GM19099 (cell line): ENCODE results near the gene EHBP1L1.

Experiments
- POLR2A ChIP-seq: IDR thresholded peaks from 3 replicates; pipeline ENCODE4 v1.6.1; 2011; ENCODE audit warnings: low read depth; ENCODE audit not compliant: insufficient read length; ENCODE audit errors: extremely low read depth

EHBP1L1 gene

DNA sequence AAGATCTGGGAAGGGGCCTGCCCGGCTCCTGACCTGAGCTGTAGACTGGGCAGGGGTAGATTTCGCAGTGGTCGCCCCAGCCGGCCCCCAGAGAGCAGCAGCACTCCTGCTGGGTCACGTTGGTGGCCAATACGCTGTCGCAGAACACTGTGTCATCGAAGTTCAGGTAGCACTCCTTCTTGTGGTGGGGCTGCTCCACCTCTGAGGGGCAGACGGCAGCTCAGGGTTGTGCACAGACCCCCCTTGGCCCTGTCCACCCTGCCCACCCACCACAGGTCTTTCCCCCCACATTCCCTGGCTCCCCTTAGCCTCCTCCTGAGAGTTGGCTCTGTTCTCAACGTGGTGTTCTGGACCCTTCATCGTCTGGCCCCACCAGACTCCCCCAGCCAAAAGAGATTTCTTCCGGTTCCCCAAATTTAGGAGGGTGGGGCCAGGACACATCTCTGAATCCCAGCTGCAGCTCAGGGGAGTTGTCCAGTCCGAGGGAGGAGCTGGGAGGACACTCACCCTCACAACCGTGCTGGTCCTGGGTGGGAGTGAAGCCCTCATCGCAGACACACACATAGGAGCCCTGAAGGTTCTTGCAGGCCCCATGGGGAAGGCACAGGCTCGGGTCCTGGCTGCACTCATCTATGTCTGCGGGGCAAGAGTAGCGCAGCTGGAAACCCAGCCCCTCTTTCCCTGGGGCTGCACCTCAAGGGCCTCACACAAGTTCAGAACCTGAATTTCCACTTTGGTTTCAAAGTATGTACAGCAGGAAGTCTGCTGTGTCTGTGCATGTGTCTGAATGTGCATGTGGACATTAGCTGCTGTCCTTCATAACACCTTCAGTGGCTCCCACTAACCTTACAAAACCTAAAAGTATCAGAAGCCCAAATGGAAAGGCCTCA, 34.5 kb upstream of the EHBP1L1 start:
- TF ChIP-seq POLR2A: no peak

DNA sequence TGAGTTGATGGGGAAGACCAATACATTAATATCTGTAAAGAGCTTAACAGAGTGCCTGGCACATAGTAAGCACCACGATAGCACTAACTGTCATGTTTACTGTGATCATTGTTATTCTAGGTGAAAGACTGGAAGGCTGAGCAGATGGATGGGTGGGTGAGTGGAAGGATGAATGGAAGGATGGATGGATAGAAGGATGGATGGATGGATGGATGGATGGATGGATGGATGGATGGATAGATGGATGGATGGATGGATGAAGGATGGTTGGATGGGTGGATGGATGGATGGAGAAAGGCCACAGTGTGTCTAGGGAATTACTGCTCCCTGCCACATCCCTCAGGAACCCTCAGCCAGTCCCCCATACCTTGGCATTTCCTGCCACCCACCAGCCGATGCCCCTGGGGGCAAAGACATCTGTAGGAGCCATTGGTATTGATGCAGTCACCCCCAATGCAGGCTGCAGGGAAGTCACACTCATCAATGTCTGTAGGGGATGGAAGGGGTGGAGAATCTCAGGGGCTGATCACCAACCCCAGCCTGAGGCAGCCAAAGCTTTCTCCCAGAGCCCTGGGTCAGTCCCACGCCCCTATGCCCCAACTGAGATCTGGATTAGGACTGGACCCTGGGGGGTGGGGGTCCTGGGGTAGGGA, 33.0 kb upstream of the EHBP1L1 start:
- no peak for TF ChIP-seq POLR2A

DNA sequence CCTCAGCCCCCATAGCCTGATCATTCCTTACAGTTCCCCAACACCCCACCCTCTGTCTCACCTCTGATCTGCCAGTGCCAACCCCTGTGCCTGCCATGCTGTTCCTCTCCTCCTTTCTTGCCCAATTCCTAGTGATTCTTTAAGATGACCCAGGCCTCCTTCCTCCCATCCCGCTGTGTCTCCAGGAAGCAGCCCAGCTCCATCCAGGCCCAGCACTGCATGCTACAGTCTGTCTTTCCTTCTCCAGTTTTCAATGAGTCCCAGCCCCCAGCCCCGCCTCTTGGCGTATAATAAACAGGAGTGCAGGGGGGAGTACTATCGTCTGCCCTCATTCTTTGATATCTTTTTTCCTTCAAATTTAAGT, 30.0 kb upstream of the EHBP1L1 start:
- TF ChIP-seq POLR2A: no peak

DNA sequence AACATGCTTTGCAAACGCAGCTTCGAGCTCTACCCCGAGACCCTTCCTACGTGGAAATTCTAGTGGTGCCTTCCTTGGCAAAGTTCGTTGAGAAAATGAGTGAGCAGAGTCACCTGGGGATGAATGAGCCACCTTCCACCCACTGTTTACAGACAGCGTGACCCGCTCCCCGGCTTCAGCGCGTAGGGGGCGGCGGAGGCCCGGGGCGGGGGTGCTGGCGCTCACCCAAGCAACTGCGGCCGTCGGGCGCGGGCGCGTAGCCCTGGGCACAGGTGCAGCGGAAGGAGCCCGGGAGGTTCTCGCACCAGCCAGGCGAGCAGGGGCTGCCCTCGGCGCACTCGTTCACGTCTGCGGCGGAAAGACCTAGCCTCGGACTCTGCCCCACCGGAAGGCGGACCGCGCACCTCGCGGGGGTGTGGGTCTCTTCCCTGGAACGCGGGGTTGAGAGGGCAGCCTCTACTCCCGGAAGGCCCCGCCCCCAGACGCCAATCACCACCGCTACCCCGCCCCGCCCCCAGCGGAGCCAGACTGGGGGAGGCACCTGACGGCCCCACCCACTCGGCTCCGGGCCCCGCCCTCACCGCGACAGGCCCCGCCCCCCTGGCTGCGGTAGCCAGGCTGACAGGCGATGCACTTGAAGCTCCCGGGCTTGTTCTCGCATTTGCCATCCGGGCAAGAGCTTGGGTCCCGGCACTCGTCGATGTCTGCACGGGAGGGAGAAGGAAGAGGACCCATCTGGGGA, 29.5 kb upstream of the EHBP1L1 start:
- TF ChIP-seq POLR2A: peak; percentile 45

DNA sequence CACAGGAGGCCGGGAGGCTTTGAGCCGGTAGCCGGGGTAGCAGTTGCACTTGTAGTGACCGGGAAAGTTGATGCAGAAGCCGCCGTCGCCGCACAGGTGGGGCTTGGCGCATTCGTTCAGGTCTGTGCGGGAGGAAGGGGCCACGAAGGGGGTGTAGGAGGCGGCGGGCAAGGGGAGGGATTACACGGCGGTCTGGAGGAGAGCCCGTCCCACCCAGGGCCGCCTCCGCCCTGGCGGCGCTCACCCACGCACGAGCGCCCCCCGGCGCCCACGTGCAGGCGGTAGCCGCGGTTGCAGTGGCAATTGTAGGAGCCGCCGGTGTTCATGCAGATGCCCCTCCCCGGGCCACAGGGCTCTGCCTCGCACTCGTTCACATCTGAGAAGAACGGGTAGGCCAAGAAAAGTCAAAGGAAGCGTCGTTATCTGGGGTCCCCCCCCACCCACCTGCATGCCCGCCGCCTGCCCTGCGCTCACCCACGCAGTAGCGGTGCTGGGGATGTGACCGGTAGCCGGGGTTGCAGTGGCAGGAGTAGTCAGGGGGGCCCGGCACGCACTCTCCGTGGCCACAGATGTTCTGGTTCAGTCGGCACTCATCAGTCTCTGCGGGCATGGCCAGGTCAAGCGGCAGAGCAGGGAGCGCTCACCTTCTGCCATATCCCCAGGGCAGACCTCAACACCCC, 28.3 kb upstream of the EHBP1L1 start:
- TF ChIP-seq POLR2A: no peak

DNA sequence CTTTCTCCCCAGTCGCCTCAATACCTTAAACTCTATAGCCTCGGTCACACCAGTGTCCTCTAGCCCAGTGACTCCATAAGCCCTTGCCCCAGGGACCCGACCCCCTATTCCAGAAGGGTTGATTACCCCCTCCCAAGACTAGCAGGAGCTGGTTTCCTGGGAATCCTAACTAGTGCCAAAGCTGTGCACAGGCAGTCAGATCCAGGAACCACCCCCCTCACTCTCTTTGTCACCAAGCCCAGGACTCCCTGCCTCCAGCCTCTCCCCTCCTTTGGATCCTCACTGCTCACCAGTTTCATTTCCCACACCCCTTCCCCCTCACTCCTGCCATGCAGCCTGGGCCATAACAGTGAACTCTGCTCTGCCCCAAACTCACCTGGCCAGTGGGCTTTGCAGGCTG, 27.5 kb upstream of the EHBP1L1 start:
- TF ChIP-seq POLR2A: no peak

DNA sequence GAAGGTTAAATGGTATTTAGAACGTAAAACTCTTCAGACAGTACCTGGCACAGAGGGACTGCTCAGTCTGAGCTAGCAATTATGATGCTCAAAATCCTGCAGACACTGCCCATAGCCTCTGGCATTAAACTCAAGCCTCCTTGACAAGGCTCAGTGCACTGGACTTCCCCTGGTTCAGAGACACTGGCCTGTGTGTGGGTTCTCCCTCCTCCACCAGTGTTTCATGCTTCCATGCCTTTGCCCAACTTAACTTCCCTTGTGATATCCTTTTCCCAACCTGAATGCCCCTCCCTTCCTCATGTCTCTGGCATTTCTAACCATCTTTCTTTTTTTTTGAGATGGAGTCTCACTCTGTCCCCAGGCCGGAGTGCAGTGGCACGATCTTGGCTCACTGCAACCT, 26.8 kb upstream of the EHBP1L1 start:
- TF ChIP-seq POLR2A: no peak

DNA sequence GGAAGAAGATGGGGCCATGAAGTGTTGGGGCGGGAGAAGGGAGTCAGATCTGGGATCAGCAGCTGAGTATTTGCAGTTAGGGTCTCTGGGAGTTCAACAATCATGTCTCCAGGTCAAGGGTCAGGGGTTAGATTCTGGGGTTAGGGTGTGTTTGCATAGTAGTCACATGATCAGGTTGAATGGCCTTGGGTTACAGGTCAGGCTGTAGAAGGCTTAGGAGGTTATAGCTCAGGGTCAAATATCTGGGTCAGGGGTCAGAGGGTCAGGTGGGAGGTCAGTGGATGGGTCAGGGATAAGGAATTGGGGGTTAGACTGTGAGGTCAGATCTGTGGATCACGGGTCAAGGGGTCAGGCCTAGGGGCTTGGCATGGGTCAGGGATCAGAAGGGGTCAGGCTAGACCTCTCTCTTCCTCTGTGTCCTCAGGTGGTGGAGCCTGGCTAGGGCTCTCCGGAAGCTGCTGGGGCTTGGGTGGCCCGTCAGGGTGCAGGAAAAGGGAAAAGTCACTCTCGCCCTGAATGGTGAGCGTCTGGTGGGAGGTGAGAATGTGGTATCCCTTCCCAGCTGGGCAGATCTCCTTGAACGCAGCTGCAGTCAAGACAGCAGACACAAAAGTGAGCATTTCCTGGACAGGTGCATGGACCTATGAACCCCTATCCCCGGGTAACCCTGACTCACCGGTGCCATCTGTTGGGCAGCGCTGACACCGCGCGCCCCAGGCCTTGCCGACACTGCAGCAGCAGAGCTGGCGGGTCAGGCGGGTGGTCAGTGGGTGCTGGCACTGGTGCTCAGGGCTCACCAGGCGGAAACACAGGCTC, 24.1 kb upstream of the EHBP1L1 start:
- TF ChIP-seq POLR2A: no peak

DNA sequence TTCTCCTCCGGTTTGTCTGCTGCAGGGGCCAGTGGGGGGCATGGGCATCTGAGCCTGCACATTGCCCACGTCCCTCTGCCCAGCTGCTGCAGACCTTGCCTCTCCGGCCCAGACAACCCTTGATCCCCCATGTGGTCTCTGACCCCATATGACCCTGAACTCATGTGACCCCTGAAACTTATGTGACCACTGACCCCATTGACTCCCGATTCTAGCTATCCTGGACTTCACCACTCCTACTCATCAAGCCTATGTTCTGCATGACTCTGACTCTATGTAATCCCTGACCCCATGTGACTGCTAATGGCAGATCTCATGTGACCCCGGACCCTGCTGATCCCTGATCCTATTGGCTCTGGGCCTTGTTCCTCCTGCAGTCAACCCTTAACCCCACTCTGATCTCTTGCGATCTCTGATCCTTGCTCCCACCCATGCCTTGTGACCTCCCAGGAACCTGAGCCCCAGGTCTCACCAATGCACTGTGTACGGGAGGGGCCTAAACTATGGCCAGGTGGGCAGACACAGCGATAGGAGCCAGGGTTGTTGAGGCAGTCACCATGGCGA, 23.4 kb upstream of the EHBP1L1 start:
- TF ChIP-seq POLR2A: no peak

DNA sequence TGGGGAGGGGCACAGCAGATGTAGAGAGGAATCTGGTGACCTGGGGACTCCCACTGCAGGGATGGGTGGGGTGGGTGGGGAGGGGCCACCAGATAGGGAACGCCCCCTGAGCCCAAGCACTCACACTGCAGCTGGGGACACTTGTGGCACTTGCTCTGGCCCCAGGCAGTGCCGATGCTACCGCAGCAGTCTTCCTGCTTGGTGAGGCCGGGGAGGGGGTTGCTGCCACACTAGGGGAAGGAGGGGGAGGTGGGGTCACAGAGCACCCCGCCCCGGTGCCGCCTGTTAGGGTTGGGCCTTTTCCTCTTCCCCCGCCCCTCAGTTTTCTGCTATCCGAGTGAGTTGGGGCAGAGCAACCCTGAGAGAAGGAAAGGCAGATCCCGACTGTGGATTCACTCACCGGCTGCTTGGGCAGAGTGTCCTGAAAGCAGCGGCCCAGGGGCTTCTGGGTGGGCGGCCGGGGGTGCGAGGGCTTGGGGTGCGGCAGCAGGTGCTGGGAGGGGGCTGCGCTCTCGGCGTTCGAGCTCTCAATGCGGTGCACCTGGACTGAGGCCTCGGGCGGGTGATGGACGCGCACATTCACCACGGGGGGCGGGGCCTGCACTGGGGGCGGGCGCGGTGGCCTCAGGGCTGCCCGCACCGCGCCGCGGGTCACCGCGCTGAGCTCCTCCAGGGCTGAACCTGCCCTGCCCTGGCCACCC, 22.4 kb upstream of the EHBP1L1 start:
- no peak for TF ChIP-seq POLR2A

DNA sequence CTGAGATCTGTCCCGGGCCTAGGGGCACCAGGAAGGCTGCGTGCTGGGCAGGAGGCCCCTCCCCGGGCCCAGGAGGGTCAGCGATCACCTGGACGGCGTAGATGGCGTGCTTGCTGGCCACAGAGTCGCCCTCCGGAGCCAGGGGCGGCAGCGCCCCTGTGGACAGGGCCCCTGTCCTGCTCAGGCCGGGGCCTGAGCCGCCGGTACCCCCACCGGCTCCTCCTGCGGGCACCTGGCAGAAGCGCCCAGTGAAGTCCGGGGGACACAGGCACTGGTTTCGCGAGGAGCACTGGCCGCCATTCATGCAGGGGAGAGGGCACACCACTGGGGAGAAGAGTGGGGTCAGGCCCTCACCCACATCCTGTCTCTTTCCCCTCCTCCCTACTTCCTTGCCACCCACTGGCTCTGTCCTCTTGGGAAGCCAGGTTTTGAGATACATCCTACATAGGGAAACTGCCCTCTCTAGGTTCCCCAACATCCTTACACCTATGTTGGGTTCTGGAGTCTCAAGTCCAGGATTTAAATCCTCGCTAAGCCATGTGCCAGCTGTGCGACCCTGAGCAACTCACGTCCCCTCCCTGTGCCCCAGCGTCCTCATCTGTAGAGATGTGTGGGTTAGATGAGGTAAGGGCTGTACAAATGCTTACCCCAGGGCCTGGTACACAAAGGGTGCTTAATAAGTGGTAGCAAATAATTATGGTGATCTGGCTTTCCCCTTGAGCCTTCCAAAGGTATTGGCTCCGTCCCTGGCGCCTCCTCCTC, 21.6 kb upstream of the EHBP1L1 start:
- no peak for TF ChIP-seq POLR2A

DNA sequence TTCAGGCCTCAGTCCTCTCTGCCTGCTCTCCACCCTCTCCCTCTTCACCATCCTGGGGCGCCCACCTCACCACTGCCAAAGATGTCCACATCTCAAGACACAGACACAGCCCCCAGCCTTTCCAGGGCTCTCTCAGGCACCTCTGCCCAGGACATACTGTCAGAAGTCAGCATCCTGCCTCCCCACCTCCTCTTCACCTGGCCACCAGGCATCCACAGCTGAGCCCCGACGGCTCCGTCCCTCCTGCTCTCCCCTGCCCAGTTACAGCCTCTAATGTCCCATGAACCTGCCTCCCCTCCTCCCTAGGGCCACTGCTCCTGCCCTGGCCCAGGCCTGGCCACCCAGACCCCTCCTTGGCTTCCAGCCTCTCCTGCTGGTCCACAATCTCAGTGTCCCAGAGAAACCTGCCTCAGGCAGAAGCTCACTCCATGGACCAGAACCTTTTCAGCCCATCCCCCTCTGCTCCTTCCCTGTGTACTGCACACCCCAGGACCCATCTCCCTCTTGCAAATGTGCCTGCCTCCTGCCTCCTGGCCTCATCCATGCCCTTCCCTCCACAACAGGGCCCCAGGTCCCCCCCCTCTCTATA, 20.9 kb upstream of the EHBP1L1 start:
- TF ChIP-seq POLR2A: no peak

DNA sequence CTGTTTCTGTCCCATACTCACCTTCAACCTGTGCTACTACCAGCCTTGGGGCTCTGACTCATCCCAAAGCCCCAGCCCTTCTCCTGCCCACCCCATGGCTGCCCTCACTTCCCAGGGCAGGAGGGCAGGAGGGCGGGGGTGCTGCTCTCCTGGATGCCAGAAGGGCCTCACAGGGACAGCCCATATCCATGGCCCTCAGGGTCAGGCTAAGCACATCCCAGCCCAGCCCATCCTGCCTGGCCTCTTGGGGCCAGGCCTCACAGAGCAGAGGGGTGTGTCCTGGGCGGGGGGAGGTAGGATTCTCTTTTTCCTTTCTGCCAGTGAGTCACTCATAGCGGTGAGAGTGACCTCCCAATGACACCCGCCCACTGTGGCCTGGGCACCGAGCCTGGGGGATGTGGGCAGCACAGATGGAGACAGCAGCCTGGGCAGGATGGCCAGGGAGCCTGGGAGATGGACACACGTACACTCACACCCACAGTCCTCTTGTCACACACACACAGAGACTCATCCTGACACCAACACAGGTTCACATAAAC, 20.1 kb upstream of the EHBP1L1 start:
- no peak for TF ChIP-seq POLR2A
